ENCODE measurements around the gene NEDD4. TPM values are rescaled to one million over a fixed set of nuclear protein-coding genes. Genes with fewer than 3 reads are reported as not detected.
"Not testable (repeated sequence)": the region's sequence is repeated elsewhere in the genome, so short reads cannot be mapped to it uniquely, and the experiment has no call there.

NEDD4 gene
- total RNA-seq, 1 donor from 2014 or later: 6.1 TPM

DNA sequence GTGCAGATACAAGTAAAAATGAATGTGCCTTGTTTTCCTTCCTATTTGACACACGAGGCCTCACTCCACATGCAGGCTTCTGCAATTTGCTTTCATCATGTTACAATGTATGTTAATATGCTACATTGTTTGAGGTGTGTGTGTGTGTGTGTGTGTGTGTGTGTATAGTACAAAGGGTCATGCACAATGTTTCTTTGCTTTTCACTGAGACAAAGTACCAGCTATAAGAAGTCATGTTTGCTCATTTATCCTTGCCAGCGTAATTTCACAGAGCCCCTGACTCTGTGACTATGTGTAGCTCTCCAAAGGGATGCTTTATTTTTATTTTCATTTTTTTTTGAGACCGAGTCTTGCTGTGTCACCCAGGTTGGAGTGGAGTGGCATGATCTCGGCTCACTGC is 38.0 kb upstream of the NEDD4 start:
- H3K27me3 ChIP-seq: no peaks in the 10 kb centered on the region
- no peaks in the 10 kb centered on the region for H3K36me3 ChIP-seq
- TF ChIP-seq, protein P1, sequence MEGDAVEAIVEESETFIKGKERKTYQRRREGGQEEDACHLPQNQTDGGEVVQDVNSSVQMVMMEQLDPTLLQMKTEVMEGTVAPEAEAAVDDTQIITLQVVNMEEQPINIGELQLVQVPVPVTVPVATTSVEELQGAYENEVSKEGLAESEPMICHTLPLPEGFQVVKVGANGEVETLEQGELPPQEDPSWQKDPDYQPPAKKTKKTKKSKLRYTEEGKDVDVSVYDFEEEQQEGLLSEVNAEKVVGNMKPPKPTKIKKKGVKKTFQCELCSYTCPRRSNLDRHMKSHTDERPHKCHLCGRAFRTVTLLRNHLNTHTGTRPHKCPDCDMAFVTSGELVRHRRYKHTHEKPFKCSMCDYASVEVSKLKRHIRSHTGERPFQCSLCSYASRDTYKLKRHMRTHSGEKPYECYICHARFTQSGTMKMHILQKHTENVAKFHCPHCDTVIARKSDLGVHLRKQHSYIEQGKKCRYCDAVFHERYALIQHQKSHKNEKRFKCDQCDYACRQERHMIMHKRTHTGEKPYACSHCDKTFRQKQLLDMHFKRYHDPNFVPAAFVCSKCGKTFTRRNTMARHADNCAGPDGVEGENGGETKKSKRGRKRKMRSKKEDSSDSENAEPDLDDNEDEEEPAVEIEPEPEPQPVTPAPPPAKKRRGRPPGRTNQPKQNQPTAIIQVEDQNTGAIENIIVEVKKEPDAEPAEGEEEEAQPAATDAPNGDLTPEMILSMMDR (IDR thresholded peaks at IDR 0.05): no peak
- no peak for DNase-seq (ENCODE audit: low spot score in 2 of 2)
- no peaks in the 10 kb centered on the region for H3K4me1 ChIP-seq
- intact Hi-C loops (cut with DNase I): no loop called here
- no peaks in the 10 kb centered on the region for H3K9me3 ChIP-seq
- H3K27ac ChIP-seq: no peak overlapping the region
- no peak overlapping the region for H3K4me3 ChIP-seq

DNA sequence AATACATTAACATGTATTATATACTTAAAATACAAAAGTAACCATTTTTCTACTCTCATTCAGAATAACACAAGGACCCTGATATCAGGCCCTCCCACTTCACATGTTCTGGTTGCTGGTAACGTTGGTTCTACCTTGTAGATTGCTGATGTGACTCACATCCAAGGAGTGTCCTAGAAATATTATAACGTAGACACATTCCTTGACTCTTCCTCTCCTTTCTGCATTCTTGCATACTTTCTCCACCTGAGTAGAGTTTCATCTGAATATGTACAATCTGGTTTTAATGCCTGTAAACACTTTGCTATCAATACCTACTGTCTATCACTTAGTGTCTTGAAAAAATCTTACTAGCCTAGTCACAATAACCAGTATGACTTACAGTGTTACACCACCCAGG is 35.0 kb upstream of the NEDD4 start:
- no peak overlapping the region for H3K4me3 ChIP-seq
- TF ChIP-seq, protein P1 (IDR thresholded peaks at IDR 0.05): no peak
- no peaks in the 10 kb centered on the region for H3K9me3 ChIP-seq
- no peak overlapping the region for H3K27ac ChIP-seq
- DNase-seq (ENCODE audit: low spot score in 2 of 2): no peak
- no peaks in the 10 kb centered on the region for H3K4me1 ChIP-seq
- no peaks in the 10 kb centered on the region for H3K27me3 ChIP-seq
- no peaks in the 10 kb centered on the region for H3K36me3 ChIP-seq
- intact Hi-C loops (cut with DNase I): loop anchor here (10.0 kb wide), 1 partner anchor 56 kb away; no protein-coding TSS in a partner anchor

- H3K27ac ChIP-seq; H3K4me3 ChIP-seq; DNase-seq (ENCODE audit: low spot score in 2 of 2); H3K36me3 ChIP-seq; H3K27me3 ChIP-seq; H3K4me1 ChIP-seq; H3K9me3 ChIP-seq: not testable (repeated sequence)
- intact Hi-C loops (cut with DNase I): loop anchor here (10.0 kb wide), 1 partner anchor 62 kb away; no protein-coding TSS in a partner anchor
Observed at GRCh38 chr15:56023160-56023559, 29.7 kb upstream of the NEDD4 start.

- Histone ChIP-seq H3K27ac (no peak overlapping the region), H3K36me3 (no peaks in the 10 kb centered on the region), H3K9me3 (no peaks in the 10 kb centered on the region), H3K27me3 (no peaks in the 10 kb centered on the region), H3K4me1 (no peaks in the 10 kb centered on the region), H3K4me3 (no peak overlapping the region)
- intact Hi-C loops (cut with DNase I): loop anchor here (2.0 to 10.0 kb wide), 2 partner anchors 21 to 65 kb away; no protein-coding TSS in a partner anchor
- DNase-seq (ENCODE audit: low spot score in 2 of 2): no peak
- TF ChIP-seq, protein P1 (IDR thresholded peaks at IDR 0.05): no peak
Observed at GRCh38 chr15:56019819-56020486, 26.5 kb upstream of the NEDD4 start.

DNA sequence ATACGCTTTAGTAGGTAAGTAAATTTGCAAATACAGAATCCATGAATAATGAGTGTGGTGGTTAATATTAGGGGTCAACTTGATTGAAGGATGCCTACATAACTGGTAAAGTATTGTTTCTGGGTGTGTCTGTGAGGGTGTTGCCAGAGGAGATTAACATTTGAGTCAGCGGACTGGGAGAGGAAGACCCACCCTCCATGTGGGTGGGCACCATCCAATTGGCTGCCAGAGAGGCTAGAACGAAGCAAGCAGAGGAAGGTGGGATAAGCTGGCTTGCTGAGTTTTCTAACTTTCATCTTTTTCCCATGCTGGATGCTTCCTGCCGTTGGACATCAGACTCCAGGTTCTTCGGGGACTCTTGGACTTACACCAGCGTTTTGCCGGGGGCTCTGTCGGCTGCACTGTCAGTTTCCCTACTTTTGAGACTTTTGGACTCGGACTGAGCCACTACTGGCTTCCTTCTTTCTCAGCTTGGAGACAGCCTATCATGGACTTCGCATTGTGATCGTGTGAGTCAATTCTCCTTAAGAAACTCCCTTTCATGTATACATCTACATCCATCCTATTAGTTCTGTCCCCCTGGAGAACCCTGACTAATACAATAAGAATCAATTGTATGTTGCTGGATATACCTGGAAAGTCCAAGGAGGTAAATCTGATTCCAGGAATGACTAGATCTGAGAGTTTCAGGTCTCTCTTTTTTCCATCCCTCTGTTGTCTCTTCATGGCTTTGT is 25.8 kb upstream of the NEDD4 start:
- H3K4me1 ChIP-seq: no peaks in the 10 kb centered on the region
- H3K9me3 ChIP-seq: no peaks in the 10 kb centered on the region
- no peaks in the 10 kb centered on the region for H3K36me3 ChIP-seq
- H3K27ac ChIP-seq: no peak overlapping the region
- TF ChIP-seq, protein P1 (IDR thresholded peaks at IDR 0.05): no peak
- no peak for DNase-seq (ENCODE audit: low spot score in 2 of 2)
- no peak overlapping the region for H3K4me3 ChIP-seq
- intact Hi-C loops (cut with DNase I): loop anchor here (2.0 kb wide), 1 partner anchor 20 kb away; no protein-coding TSS in a partner anchor
- H3K27me3 ChIP-seq: no peaks in the 10 kb centered on the region

- Histone ChIP-seq H3K4me3 (no peak overlapping the region), H3K9me3 (no peaks in the 10 kb centered on the region), H3K27ac (no peak overlapping the region), H3K36me3 (no peaks in the 10 kb centered on the region), H3K4me1 (no peaks in the 10 kb centered on the region), H3K27me3 (no peaks in the 10 kb centered on the region)
- TF ChIP-seq, protein P1 (IDR thresholded peaks at IDR 0.05): no peak
- no peak for DNase-seq (ENCODE audit: low spot score in 2 of 2)
- intact Hi-C loops (cut with DNase I): loop anchor here (2.0 kb wide), 1 partner anchor 19 kb away; no protein-coding TSS in a partner anchor
Observed at GRCh38 chr15:56017920-56018319, 24.5 kb upstream of the NEDD4 start.

All from ascending aorta (tissue), 2 donors.